Left colon (tissue), 2 donors: ENCODE results near the gene TAPT1. TPM values are rescaled to one million over a fixed set of nuclear protein-coding genes. Genes with fewer than 3 reads are reported as not detected.
A peak's percentile ranks its signal among the peaks of the same experiment; 100 is the strongest.
"Not testable (repeated sequence)": the region's sequence is repeated elsewhere in the genome, so short reads cannot be mapped to it uniquely, and the experiment has no call there.

ENCODE experiments used
- ATAC-seq: fragments of 200-7000 bp; cut with Tn5 transposase; one replicate; pipeline ENCODE4 v1.9.1; 2020; ENCODE audit warnings: mild to moderate bottlenecking, moderate library complexity
- DNase-seq, 2 donors: peaks; one replicate each; pipeline ENCODE4 v3.0.0-alpha.2; 2020
- intact Hi-C, 2 donors: fragments of 100-400 bp; cut with DNase I in 1 of 2; cut with micrococcal nuclease in 1 of 2; formaldehyde crosslinking; loops; one replicate each; pipeline versions ENCODE4 v1.11.2 to v1.14.0; 2022; cut with DNase I, micrococcal nuclease
- total RNA-seq, 2 donors: library from RNA; stranded (reverse); fragmentation: NEBNext Ultra II Directional; extraction: Animal tissue kit (Norgen Biotek cat#: 25700); gene quantifications; one replicate each; pipeline ENCODE4 v1.2.1, GENCODE V29; 2021
- donor health status: DM: no; HTN: no; CAD: no.
- donor health status: DM: yes; HTN: yes; CAD: no.

The TAPT1 gene
- total RNA-seq, 2 donors from 2014 or later, result 37.5 to 41.2 TPM

DNA sequence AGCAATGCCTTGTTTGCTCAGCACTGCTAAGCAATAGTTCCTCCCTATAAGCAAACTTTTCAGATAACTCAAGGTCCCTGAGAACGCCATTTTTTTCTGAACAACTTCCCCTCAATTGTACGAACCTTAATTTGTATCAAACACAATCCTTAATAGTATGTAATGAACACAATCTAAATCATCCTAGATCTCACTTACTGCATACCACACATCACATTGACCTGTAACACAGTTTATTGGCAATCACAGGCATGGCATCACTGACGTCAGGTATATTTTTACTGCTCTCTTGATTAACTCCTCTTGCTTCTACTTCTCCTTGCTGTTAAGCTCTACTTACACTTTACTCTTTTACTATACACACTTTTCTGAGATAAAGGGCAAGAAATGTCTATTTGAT lies 67.0 kb downstream of the TAPT1 start:
- DNase-seq, result no peak
- intact Hi-C loops, result no loop called here
- ATAC-seq, result peak; percentile 76

DNA sequence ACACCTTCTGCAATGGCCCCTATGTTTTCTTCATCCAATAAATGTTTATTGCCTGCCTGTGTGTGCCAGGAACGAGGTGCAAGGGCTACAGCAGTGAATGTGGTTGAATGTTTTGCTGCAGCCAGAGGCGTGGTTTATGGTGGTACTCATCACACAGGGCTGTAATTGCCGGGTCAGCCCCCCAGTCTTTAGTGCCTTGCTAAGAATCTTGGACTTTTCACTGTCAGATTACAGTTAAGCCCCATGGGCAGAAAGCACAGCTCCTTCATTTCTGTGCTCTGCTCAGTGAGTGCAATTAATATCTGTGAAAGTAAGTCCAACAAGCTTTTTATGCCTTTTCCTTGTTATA lies 67.8 kb downstream of the TAPT1 start:
- DNase-seq, result peak; percentile 71 to 87
- intact Hi-C loops, result no loop called here
- ATAC-seq, result peak; percentile 82

DNA sequence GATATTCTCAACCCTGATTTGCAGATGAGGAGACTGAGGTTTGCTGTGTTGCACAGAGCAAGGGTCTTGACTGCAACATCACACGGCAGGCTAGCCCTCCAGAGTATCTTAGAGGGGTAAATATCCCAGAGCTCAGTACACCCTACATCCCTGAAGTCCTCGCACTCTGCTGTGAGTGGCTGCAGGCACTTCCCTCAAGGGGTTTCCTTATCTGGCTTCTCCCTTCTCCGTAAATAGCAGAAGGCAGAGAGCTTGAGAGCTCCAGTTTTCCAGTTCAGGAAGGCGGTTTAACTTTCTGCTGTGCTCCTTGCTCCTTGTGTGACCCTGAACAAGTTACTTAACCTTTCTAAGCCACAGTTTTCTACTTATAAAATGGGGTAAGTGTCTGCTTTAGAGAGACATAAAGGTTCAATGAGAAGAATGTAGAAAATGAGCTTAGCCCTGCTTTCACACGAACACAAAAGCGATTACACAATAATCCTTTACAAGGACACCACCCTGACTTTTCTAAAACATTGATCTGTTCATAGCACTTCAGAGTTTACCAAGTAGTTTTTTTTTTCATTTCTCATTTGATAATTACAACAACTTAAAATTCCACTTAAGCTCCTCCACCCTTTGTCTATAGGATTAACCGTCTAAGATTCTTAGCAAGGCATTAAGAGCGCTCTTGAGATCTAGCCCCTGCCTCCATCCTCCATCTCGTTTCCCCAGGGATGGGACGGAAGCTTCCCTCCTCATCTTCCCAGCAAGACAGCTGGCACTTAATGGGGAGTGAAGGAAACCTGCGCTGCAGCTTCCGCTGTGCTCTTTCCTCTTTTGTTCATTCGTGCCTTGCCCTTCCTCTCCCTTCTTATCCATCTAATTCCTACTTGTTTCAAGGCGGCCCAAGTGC lies 68.4 kb downstream of the TAPT1 start:
- ATAC-seq, result peak; percentile 16
- intact Hi-C loops, result no loop called here
- DNase-seq, result no peak

DNA sequence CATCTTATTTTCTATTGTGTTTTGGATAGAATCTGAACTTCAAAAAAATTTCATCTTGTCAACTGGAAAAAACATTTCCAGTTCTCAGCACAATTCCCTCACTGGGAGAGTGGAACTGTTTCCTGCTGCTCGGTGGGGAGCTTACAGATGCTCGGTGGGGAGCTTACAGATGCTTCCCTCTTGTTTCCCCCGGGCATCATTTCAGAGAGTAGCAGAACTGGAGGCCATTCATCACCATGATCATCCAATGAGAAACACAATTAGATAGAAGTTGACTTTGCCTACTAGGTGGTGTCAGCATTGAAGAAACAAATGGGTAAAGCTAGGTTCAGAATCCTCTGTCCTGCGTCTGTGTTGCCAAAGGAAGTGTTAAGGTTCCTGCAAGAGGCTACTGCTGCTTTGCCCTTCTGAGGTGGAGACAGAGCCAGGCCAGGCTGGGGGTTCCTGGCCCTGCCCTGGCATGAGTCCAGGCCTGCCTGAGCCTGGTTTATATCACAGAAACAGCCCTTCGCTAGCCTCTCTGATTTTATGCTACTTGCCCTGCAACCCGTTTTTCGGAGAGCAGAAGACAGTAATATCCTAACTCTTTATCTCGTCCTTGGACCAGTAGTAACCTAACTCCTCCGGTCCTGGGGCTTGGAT lies 70.6 kb downstream of the TAPT1 start:
- ATAC-seq (no peak), DNase-seq (no peak)
- intact Hi-C loops, result no loop called here

DNA sequence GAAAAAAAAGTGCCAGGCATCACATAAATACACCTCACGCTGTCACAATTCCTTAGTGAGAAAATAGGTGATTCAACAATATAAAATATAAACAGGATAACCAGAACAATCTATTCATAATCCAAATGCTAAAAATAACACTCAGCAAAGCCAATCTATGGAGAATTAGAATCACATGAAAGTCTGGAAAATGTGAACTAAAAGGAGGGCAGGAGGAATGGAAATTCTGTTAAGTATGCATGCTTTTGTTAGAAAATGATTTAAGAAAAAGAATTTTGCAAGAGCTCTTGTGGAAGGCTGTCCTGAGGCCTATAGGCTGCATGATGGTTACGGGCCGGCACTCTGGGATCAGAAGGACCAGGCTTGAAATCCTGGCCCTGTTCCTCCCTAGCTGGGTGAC lies 71.8 kb downstream of the TAPT1 start:
- DNase-seq (no peak), ATAC-seq (no peak)
- intact Hi-C loops, result no loop called here

DNA sequence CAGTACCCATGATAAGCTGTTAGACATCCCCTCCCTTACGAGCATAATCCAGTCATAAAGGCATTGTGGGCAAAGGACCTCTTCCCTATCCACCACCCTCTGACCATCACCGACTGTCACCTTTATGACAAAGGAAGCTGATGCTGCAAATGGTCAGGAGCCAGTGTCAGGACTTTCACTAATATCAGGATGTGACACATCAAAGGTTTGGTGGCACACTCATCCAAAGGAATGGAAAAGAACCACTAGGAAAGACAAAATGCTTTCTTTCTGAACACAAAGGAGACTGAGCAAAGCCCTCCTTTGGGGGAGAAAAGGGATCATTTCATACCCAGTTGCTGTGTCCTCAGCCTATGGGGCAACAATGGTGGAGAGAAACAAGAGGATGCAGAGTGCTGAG lies 75.6 kb downstream of the TAPT1 start:
- intact Hi-C loops, result no loop called here
- ATAC-seq (no peak), DNase-seq (no peak)

DNA sequence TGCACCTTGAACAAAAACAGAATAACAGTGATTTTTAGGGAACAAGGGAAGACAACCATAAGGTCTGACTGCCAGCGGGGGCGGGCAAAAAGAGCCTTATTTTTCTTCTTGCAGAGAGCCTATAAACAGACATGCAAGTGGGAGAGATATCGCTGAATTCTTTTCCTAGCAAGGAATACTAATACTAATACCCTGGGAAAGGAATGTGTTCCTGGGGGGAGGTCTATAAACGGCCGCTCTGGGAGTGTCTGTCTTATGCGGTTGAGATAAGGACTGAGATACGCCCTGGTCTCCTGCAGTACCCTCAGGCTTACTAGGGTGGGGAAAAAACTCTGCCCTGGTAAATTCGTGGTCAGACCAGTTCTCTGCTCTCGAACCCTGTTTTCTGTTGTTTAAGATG lies 81.4 kb downstream of the TAPT1 start:
- intact Hi-C loops, ATAC-seq, DNase-seq: not testable (repeated sequence)

DNA sequence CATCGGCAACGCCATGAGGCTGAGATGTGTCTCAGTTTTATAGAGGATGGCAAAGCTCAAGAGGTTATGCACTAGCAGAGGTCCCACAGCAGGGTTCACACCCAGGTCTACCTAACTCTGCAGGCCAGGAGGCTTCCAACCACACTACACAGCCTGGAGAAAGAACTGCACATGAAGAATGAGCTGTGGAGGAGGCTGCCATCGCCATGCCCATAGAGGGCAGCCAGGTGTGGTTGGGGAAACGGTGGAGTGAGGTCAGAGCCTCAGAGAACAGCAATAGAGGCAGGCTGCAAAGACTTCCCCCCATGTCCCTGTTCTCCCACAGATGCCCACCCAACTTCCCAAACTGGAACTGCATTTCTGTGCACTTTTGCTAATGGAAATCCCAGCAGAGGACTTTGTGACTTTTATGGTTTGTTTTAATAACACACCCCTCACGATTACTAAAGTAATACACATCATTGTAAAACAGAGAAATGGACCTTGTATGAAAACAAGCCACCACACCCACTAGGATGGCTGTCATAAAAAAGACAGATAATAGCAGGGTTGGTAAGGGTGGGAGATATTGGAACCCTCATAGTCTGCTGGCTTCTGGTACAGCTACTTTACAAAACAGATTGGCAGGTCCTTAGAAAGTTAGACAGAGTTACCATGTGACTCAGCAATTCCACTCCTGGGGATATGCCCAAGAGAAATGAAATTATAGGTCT lies 83.5 kb downstream of the TAPT1 start:
- ATAC-seq, result peak; percentile 75
- DNase-seq, result peak in 1 of 2 donors; percentile 29
- intact Hi-C loops, result no loop called here

DNA sequence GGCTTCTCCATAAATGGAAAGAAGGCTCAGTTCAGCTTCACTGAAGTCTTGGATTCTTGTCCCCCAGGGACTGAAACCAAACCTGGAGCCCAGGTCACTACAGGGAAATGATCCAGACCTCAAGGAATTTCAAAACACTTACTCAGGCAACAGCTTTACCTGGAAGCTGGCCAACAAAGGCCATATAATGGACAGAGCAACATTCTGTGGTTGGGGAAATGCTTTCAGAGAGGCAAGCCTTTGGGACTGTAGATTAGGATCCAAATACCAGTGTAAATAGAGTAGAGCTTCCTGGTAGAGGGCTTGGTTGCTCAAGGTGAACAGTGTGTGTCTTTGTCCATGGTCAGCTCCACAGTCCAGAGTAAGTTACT lies 85.4 kb downstream of the TAPT1 start:
- DNase-seq, result peak; percentile 75 to 80
- ATAC-seq, result peak; percentile 76
- intact Hi-C loops, result no loop called here

DNA sequence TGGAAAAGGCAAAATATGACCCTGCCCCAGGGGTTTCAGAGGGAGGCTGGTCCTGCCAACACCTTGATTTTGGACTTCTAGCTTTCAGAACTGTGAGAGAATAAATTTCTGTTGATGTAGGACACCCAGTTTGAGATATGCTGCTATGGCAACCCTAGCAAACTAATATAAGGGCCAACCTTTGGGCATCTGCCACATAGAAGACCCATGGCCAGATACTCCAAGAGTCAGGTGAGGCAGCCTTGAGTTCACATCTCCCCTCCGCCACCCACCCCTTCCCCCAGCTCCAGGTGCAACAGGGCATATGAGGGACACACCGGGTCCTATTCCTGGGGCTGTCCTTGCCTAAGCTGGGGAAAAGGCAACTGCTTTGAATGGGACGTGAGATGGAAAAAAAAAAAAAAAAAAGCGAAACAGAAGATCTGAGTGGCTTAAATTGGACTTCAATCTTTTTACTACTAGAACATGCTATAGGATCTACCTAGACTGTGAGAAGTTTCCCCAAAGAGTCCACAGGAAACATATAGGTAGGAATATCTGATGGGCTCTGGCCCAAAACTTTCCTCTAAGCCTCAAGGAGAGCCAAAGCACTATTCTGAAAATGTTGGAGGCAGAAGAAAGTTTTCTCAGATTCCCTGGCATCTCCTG lies 85.9 kb downstream of the TAPT1 start:
- intact Hi-C loops, result no loop called here
- DNase-seq (peak; percentile 19 to 34), ATAC-seq (peak; percentile 60)

DNA sequence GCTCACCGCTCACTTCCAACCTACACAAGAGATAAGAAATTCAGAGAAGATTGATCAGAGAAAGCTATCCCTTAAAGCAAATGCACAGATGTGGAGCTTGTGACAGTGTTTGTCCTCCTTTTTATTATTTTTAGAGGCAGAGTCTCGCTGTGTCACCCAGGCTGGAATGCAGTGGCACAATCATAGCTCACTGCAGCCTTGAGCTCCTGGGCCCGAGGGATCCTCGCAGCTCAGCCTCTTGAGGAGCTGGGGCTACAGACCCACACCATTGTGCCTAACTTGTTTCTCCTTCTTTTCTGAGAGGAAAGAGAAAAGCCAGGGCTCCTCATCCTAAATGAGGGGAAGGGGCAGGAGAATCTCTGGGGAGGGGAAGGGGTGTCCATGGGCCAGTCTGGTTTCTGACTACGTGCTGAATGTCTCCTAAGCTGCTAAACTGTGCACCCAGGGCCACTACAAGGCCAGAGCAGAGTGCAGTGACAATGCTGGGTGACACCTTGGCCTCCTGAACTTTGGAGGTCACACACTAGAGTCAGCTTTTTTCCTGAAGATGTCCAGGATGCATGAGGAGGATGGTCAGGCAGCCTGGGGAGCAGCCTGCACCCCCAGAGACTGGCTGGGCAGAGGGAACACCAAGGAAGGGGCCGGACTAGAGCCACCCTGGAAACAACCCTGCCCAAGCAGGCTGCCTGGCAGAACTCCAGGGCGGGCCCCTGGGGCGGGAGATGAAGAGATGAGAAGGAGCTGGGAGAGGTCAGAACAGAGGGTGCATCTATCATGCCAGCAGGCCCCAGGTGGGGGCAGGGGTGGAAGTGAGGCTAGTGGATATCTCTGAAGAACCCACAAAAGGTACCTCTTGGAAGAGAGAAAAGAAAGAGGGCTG lies 87.0 kb downstream of the TAPT1 start:
- ATAC-seq, result peak; percentile 18

DNA sequence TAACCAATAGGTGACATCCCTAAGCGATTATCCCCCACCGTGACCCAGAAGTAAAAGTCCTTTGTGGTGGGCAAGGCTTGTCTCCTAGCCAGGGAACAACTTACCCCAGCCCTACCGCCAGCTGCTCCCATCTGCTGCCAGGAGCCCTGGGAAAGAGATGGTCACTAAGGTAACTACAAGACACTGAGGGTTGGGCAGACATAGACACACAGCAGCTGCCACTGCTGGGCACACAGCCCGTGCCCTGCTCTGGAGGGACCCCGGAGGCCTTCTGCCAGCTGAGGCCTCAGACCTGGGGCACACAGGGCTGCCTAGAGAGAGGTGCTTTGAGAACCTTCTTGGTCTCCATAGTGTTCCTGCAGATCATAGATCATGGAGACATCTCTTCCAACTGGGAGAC lies 89.4 kb downstream of the TAPT1 start:
- intact Hi-C loops, result no loop called here
- ATAC-seq, result no peak

More for the DNA sequence above, 87.0 kb downstream of the TAPT1 start:
- DNase-seq, result peak; percentile 70 to 76
- intact Hi-C loops, result no loop called here

DNA sequence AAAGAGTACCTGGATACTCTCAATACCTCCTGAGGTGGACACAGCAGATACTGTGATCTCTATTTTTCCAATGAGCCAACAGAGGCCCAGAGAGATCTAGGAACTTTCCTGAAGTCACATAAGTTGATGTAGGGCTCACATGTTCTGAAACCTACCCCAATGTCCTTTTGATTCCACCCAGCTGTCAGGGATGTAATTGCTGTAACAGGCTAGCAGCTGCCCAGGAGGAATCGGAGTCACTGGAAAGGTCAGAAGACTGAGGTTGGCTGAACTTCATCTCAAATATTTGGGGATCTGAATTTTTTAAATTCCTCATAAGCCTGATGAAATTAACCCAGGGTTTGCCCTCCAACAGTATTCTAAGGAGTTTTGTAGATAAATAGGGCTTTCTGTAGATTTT lies 90.0 kb downstream of the TAPT1 start:
- ATAC-seq, result no peak
- intact Hi-C loops, result no loop called here

More for the DNA sequence above, 89.4 kb downstream of the TAPT1 start:
- no peak for DNase-seq

DNA sequence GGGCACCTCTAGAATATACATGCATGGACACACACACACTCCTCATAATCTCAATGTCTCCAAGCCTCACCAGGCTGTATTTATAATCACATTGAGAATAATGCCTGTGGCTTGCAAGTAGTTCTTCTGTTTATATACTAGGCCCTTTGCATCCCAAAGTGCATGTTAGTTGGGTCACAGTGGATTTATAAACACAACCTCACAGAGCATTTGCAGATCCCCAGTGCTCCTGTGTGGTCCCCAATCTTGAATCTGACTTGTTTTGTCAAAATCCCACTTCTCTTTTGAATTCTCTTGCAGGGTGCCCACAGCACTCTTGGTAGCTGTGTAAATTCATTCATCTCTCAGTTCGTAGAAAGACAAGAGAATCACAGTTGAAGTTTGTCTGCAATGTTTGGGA lies 92.9 kb downstream of the TAPT1 start:
- ATAC-seq (no peak), DNase-seq (no peak)
- intact Hi-C loops, result no loop called here

More for the DNA sequence above, 90.0 kb downstream of the TAPT1 start:
- no peak for DNase-seq

DNA sequence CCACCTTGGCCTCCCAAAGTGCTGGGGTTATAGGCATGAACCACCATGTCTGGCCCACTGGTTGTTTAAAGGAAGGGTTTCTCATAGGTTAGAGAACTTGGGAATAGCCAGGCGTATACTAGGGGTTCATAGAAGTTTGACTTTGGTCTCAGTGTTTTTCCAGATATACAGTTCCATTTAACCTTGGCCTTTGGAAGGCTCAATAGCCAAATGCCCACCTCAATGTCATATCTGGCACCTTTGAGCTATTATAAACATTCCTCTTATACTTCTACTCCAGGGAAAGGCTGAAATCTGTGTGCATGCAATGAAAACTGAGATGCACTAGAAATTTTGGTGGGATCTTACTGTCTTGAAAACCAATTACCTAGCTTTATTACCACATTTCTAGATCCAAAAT lies 95.0 kb downstream of the TAPT1 start:
- intact Hi-C loops, result no loop called here
- DNase-seq, result no peak
- ATAC-seq, result no peak

DNA sequence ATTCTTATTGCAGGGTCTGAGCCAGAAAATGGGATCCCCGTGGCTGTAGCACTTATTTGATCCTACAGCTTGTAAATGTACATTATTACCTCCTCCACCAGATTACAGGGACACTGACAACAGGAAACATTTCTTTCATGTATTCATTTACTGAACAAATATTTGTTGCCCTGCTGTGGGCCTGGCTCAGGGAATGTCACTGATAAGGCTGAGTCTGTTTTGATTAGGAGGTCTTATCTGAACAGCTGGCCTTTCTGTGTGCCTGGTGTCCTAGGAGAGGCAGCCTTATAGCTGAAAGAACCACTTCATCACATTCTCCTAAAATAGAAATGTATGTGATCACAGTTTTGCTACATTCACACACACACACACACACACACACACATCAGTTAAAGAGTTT lies 96.9 kb downstream of the TAPT1 start:
- intact Hi-C loops, result no loop called here
- ATAC-seq (peak; percentile 85), DNase-seq (no peak)

DNA sequence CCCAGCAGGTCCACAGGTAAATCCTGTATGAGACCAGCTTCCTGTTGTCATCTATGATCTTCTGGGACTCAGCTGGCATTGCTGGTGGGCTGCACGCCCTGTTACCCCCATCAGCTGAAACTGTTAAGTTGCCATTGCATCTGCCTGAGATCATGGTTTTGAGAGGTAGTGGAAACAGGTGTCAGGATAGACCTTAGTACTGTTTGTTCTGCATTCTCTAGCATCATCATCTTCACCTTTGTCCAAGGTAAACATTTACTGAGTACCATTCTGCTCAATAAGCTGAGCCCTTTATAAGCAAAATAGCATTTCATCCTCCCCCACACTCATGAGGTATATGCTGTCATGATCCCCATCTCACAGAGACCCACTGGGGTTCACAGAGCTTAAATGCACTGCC lies 99.6 kb downstream of the TAPT1 start:
- no peak for ATAC-seq
- intact Hi-C loops, result no loop called here
- DNase-seq, result no peak
